ENCODE measurements around the gene SIMC1.
"Not testable (repeated sequence)": the region's sequence is repeated elsewhere in the genome, so short reads cannot be mapped to it uniquely, and the experiment has no call there.

SIMC1 gene

DNA sequence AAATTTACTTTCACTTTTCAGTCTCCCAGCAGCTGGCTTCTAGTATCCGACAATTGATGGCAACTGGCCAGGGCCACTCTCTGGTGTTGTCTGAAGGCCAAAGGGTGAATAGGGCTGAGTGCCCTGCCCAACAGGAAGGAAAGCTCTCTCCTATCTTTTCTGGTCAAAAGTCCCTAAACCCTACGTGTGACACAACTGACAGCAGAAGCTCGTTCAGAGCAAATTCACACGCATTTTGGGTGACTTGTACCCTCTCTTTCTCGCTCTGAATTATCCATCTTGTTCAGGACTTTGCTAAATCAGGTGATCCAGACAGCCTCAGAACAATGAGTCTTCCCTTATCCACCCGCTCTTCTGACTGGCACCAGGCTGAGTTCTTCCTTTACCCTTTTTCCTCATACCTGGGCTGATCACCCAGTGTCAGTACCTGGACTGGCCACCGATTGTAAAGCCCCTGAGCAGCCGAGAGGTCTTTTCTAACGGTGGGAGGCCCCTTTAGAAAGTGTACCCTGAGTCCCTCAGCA lies 21.8 kb upstream of the SIMC1 start:
- DNase-seq (ENCODE audit: low read depth): not testable (repeated sequence)

DNA sequence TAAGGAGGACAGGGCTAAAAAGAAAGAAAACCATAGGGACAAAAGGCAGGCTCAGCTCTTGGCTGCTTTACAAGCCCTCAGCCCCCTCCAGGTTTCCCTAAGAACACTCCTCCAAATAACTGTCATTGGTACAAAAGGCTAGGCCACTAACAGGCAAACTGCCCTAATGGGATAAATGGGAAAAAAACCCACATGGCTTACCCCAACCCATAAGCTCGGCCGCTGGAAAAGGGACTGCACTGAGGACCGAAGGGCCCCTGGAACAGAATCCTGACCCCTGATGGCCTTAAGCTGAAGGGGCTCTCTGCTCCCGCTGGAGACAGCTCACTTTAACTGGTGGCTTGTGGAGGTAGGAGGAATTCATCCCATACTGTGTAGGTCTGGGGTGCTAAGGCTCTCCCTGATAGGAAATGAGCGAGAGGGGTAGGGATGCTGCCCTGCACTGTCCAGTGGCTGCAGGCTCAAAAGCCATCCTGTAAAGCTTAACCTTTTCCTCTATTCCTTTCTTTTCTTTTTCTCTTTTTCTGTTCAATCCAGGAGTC lies 21.0 kb upstream of the SIMC1 start:
- DNase-seq (ENCODE audit: low read depth): not testable (repeated sequence)

DNA sequence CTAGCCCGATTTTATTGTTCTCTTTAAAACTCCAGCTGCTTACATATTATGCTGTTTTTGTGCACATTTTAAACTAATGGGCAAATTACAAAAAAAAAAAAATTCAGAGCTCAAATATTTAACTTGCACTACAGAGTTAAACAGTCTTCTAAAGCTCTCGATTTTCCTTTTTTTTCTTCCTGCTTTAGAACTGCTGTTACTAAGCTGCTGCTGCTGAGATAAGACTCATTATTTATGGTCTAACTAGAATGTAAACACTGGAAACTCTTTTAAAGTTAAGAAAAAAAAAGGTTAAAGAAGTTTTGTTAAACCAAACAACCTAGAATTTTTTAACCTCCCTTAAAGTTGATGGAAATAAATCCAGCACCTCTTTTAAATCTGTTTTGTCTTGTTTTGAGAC lies 20.5 kb upstream of the SIMC1 start:
- peak; percentile 60 for DNase-seq (ENCODE audit: low read depth)

- DNase-seq (ENCODE audit: low read depth): not testable (repeated sequence)
Observed at GRCh38 chr5:176222006-176222405, 16.2 kb upstream of the SIMC1 start.

DNA sequence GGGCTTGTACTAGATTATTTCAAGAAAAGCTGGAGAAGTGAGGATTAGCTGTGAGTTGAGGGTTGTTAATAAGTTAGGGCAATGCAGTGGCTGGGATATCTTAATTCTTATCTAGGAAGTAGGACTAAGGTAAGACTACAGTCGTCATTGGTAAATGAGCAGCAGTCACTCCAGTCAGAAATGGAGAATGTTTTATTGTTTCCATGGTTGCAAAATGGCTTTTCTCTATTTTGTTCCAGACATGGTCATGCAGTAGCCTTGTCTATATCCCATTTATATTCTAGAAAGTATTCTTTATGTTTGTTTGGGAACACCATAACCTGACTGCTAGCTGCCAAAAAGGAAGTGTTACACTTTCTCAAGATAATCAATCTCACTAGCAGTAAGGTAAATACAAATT lies 9.9 kb upstream of the SIMC1 start:
- not testable (repeated sequence) for DNase-seq (ENCODE audit: low read depth)

- DNase-seq (ENCODE audit: low read depth): peak; percentile 59
Observed at GRCh38 chr5:176233253-176233652, 5.0 kb upstream of the SIMC1 start.

DNA sequence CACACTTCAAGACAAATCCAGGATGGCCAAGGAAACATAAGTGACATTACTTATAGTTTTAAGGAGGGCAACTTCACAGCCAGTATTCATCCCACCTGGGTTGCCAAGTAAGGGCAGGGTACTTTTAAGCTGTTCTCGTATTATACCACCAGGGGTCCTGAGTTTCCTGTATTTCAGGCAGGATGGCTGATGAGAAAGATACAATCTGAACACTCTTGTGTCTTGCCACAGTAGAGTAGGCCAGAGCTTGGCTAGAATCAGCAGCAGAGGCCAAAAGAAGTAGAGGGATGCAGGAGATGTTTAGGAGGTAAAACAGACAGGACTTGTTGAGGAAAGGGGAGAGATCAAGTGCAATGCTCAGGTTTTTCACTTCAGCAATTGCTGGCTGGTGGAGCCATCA lies 3.1 kb upstream of the SIMC1 start:
- peak; percentile 71 for DNase-seq (ENCODE audit: low read depth)

DNA sequence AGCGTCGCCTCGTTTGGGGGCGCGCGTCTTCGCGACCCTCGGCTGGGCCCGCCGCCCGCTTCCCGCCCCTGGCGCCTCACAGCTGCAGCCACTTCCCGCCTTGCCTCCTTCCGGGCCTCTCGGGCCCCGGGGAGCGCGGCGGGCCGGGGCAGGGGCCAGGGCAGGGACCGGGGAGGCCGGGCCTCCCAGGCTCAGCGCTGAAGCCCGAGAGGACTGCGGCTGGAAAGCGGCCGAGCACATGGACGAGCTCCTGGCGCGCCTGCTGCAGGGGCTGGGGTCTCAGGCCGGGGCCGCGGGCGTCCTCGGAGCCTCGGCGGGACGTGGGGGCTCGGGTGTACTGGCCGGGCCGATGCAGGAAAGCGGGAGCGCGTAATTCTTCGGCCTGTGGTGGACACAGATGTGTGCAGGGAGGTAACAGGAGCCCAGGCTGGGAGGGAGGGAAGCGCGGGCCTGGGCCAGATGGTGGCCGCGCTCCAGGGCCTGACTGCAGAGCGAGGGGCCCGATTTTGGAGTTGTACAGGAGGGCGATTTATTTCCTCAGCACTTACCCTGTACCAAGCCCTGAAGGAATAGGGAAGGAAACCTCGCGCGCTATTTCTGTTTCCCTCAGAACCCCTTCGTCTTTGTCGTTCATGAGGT lies 540 bp downstream of the SIMC1 start:
- not testable (repeated sequence) for DNase-seq (ENCODE audit: low read depth)

- not testable (repeated sequence) for DNase-seq (ENCODE audit: low read depth)
Observed at GRCh38 chr5:176239304-176239703, 1.1 kb downstream of the SIMC1 start.

GRCh38 chr5:176244318-176244717 lies 6.1 kb downstream of the SIMC1 start:
- DNase-seq (ENCODE audit: low read depth): not testable (repeated sequence)

- DNase-seq (ENCODE audit: low read depth): not testable (repeated sequence)
Observed at GRCh38 chr5:176245074-176245473, 6.8 kb downstream of the SIMC1 start.

DNA sequence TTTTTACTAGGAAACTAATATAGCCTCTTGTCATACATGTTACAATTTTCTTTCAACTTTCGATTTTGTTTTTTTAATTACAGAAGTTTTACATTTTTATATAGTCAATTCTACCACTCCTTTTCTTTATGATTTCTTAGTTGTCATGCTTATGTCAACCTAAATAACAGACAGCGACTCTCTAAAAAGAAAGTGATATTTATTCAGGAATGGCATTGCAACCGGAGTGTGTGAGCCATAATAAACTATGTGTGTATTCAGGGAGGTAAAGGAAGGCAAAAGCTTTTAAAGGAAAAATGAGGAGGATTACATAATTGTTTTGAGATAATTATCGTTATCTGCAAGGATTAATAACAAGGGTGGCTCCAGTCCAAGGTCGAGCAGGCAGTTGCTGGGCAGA lies 7.3 kb downstream of the SIMC1 start:
- peak; percentile 31 for DNase-seq (ENCODE audit: low read depth)

DNA sequence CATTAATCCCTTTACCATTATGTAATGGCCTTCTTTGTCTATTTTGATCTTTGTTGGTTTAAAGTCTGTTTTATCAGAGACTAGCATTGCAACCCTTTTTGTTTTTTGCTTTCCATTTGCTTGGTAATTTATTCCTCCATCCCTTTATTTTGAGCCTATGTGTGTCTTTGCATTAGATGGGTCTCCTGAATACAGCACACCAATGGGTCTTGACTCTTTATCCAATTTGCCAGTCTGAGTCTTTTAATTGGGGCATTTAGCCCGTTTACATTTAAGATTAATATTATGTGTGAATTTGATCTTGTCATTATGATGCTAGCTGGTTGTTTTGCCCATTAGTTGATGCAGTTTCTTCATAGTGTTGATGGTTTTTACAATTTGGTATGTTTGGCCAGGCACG lies 12.5 kb downstream of the SIMC1 start:
- not testable (repeated sequence) for DNase-seq (ENCODE audit: low read depth)

DNA sequence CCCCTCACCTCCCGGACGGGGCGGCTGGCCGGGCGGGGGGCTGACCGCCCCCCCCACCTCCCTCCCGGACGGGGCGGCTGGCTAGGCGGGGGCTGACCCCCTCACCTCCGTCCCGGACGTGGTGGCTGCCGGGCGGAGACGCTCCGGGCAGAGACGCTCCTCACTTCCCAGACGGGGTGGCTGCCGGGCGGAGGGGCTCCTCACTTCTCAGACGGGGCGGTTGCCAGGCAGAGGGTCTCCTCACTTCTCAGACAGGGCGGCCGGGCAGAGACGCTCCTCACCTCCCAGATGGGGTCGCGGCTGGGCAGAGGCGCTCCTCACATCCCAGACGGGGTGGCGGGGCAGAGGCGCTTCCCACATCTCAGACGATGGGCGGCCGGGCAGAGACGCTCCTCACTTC lies 13.9 kb downstream of the SIMC1 start:
- not testable (repeated sequence) for DNase-seq (ENCODE audit: low read depth)

DNA sequence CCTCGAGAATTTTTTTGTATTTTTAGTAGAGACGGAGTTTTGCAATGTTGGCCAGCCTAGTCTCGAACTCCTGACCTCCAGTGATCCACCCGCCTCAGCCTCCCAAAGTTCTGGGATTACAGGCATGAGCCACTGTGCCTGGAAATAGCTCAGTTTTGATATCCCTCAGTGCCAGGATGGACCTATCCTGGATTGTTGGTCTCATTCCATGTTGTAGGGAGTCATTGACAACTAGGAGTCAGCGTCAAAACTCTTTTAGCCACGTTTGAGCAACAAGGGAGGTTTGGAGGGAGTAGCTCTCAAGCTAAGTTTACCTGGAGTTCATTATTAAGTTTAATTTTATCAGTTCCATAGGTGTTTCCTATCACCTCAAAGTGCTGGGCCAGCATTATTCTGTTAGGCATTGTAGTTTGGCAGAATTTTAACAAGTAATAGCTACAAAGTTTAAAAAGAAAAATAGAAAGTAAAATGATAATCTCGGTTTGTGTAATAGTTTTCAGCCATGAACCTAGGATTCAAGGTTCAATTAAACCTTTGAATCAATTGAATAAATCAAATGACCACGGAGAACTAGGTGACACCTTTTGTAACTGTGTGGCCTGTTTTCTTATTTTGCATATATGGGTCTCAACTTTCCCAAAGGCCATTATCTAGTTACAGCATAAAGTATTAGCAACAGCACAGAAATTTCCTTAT lies 15.3 kb downstream of the SIMC1 start:
- DNase-seq (ENCODE audit: low read depth): peak; percentile 1

GRCh38 chr5:176254066-176254393 lies 15.8 kb downstream of the SIMC1 start:
- peak; percentile 68 for DNase-seq (ENCODE audit: low read depth)

GRCh38 chr5:176257871-176258505 lies 19.8 kb downstream of the SIMC1 start:
- not testable (repeated sequence) for DNase-seq (ENCODE audit: low read depth)

DNA sequence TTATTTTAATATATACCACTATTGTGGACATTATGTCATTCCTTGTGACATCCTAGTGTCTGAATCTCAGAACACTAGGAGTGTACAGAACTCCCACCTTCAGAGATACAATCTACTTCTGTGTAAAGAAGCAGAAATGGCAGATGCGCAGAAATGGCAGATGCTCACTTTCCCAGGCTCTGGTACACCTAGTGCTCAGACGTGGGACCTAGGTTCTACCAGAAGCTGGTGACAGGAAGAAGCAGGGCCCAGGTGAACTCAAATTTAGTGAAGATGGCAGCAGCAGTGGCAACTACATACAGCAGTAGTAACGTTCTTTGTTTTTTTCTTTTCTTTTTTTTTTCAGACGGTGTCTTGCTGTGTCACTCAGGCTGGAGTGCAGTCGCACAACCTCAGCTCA lies 22.5 kb downstream of the SIMC1 start:
- not testable (repeated sequence) for DNase-seq (ENCODE audit: low read depth)

- not testable (repeated sequence) for DNase-seq (ENCODE audit: low read depth)
Observed at GRCh38 chr5:176266448-176266847, 28.2 kb downstream of the SIMC1 start.

- not testable (repeated sequence) for DNase-seq (ENCODE audit: low read depth)
Observed at GRCh38 chr5:176289018-176289417, 50.8 kb downstream of the SIMC1 start.

- DNase-seq (ENCODE audit: low read depth): not testable (repeated sequence)
Observed at GRCh38 chr5:176290057-176290840, 52.0 kb downstream of the SIMC1 start.

DNA sequence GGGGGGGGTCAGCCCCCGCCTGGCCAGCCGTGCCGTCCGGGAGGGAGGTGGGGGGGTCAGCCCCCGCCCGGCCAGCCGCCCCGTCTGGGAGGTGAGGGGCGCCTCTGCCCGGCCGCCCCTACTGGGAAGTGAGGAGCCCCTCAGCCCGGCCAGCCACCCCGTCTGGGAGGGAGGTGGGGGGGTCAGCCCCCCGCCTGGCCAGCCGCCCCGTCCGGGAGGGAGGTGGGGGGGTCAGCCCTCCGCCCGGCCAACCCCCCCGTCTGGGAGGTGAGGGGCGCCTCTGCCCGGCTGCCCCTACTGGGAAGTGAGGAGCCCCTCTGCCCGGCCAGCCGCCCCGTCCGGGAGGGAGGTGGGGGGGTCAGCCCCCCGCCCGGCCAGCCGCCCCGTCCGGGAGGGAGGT lies 67.1 kb downstream of the SIMC1 start:
- not testable (repeated sequence) for DNase-seq (ENCODE audit: low read depth)

Measured in amniotic epithelial cell (primary cell).